H1 (cell line): ENCODE results near the gene TBX15. TPM values are rescaled to one million over a fixed set of nuclear protein-coding genes. Genes with fewer than 3 reads are reported as not detected.

Source experiments
- BRCA1 ChIP-seq: IDR thresholded peaks from 2 replicates; pipeline ENCODE4 v1.6.1; 2012; ENCODE audit warnings: low read depth, low read length, improper control_type of control experiment
- EP300 ChIP-seq, 2 experiments: IDR thresholded peaks; 1 replicate in 1 of 2; 2 replicates in 1 of 2; pipeline ENCODE4 v1.6.1; 2011 to 2012; ENCODE audit warnings: low read depth in 2 of 2, low read length in 2 of 2, mild to moderate bottlenecking in 2 of 2, borderline replicate concordance in 1 of 2, inconsistent platforms in 1 of 2, moderate library complexity in 1 of 2
- NRF1 ChIP-seq: IDR thresholded peaks from 2 replicates; pipeline ENCODE4 v1.6.1; 2011; ENCODE audit warnings: mild to moderate bottlenecking, low read depth, low read length, improper control_type of control experiment
- ZNF274 ChIP-seq: IDR thresholded peaks from 2 replicates; pipeline ENCODE4 v1.7.0; 2012; ENCODE audit warnings: low read length, borderline replicate concordance; ENCODE audit errors: extremely low read depth
- polyA plus RNA-seq, 7 experiments: library from polyadenylated mRNA; depleted of rRNA in 3 of 7; stranded (reverse) in 5 of 7; unstranded in 2 of 7; fragments of >200 nt in 5 of 7; fragments of 200-250 nt in 2 of 7; gene quantifications; 1 replicate in 5 of 7; 2 replicates in 1 of 7; 4 replicates in 1 of 7; pipeline versions ENCODE4 v1.2.1 to v1.2.3, GENCODE V29; 2011 to 2013; ENCODE audit warnings: missing spikeins in 2 of 7, mixed read lengths in 2 of 7
- total RNA-seq: library from RNA; stranded (reverse); fragmentation: NEBNext Ultra II Directional; extraction: Animal tissue kit (Norgen Biotek cat#: 25700); gene quantifications from 2 replicates; pipeline ENCODE4 v1.2.1, GENCODE V29; 2021

Gene TBX15
- total and polyA plus RNA-seq, 2 of the 8 experiments (the other 6 are each of a cell fraction or from before 2014, with no cell fraction given) = 0.14 to 0.24 TPM

- TF ChIP-seq BRCA1 (no peak), ZNF274 (no peak), NRF1 (no peak), EP300 (IDR thresholded peaks at IDR 0.05; ENCODE audit: borderline replicate concordance in 1 of 2, low read depth in 2 of 2, low read length in 2 of 2) (no peak)
These were observed 11.4 kb upstream of the TBX15 start (continued) for GRCh38 chr1:118999348-119000071.
